Left lobe of liver (tissue), 2 donors: ENCODE results near the gene UQCRC1. TPM values are rescaled to one million over a fixed set of nuclear protein-coding genes. Genes with fewer than 3 reads are reported as not detected.

Experiments
- ATAC-seq: fragments of 200-7000 bp; cut with Tn5 transposase; one replicate; pipeline ENCODE4 v1.9.1; 2020; ENCODE audit warnings: mild to moderate bottlenecking, moderate library complexity
- DNase-seq: peaks from one replicate; pipeline ENCODE4 v3.0.0-alpha.2; 2020; ENCODE audit warnings: low spot score
- total RNA-seq: library from RNA; stranded (reverse); gene quantifications from one replicate; pipeline ENCODE4 v1.2.1, GENCODE V29; 2021
- donor health status: DM: no; HTN: no; CAD: no; lungs with moderate emphysema.
- donor health status: DM: no; HTN: yes; CAD: no.

The UQCRC1 gene
- total RNA-seq, 1 donor from 2014 or later = 232 TPM

GRCh38 chr3:48634661-48635221, 25.3 kb upstream of the UQCRC1 start:
- ATAC-seq = peak; percentile 75
- peak; percentile 71 for DNase-seq

- DNase-seq (no peak), ATAC-seq (no peak)
Observed at GRCh38 chr3:48633743-48634142, 24.3 kb upstream of the UQCRC1 start.

GRCh38 chr3:48633256-48633655, 23.8 kb upstream of the UQCRC1 start:
- no peak for DNase-seq
- ATAC-seq = no peak

GRCh38 chr3:48631516-48632448, 22.3 kb upstream of the UQCRC1 start:
- DNase-seq = no peak
- no peak for ATAC-seq

- ATAC-seq (no peak), DNase-seq (no peak)
Observed at GRCh38 chr3:48630833-48631232, 21.4 kb upstream of the UQCRC1 start.

- no peak for ATAC-seq
- no peak for DNase-seq
Observed at GRCh38 chr3:48630407-48630806, 21.0 kb upstream of the UQCRC1 start.

GRCh38 chr3:48629894-48630293, 20.4 kb upstream of the UQCRC1 start:
- no peak for ATAC-seq
- no peak for DNase-seq

- no peak for ATAC-seq
- DNase-seq = no peak
Observed at GRCh38 chr3:48628277-48629017, 19.0 kb upstream of the UQCRC1 start.

- ATAC-seq = no peak
- no peak for DNase-seq
Observed at GRCh38 chr3:48625600-48625999, 16.2 kb upstream of the UQCRC1 start.

- no peak for DNase-seq
- no peak for ATAC-seq
Observed at GRCh38 chr3:48624767-48625166, 15.3 kb upstream of the UQCRC1 start.

GRCh38 chr3:48623851-48624547, 14.6 kb upstream of the UQCRC1 start:
- ATAC-seq = no peak
- no peak for DNase-seq

GRCh38 chr3:48621461-48621869, 12.0 kb upstream of the UQCRC1 start, which contains the start of gene TMEM89:
TSS of gene TMEM89 (minus strand) at chr3:48621769. CDS start at chr3:48621756, 13 bp downstream.
- no peak for ATAC-seq
- no peak for DNase-seq

- no peak for ATAC-seq
- DNase-seq = no peak
Observed at GRCh38 chr3:48619541-48620524, 10.4 kb upstream of the UQCRC1 start.

- DNase-seq (no peak), ATAC-seq (no peak)
Observed at GRCh38 chr3:48617559-48617958, 8.1 kb upstream of the UQCRC1 start.

GRCh38 chr3:48614044-48614443, 4.6 kb upstream of the UQCRC1 start:
- ATAC-seq (no peak), DNase-seq (no peak)

GRCh38 chr3:48612309-48612708, 2.9 kb upstream of the UQCRC1 start:
- ATAC-seq (no peak), DNase-seq (no peak)

- no peak for DNase-seq
- ATAC-seq = no peak
Observed at GRCh38 chr3:48607519-48607918, 1.9 kb downstream of the UQCRC1 start.

GRCh38 chr3:48601622-48601994, 7.8 kb downstream of the UQCRC1 start:
- ATAC-seq (no peak), DNase-seq (no peak)

- DNase-seq (no peak), ATAC-seq (no peak)
Observed at GRCh38 chr3:48600711-48601621, 8.5 kb downstream of the UQCRC1 start.
